K562 (cell line): Measurements from ENCODE around the gene HMGXB3. TPM values are rescaled to one million over a fixed set of nuclear protein-coding genes. Genes with fewer than 3 reads are reported as not detected.

ENCODE experiments used
- ATAC-seq: fragments of 200-7000 bp; cut with Tn5 transposase; 3 replicates; pipeline ENCODE4 v1.9.1; 2020; ENCODE audit warnings: moderate library complexity
- BruUV-seq: library from RNA; stranded (reverse); fragments of 400-500 nt; replicated peaks from 2 replicates; lab custom pipeline; 2021; lab: Mats Ljungman, UMichigan
- CTCF ChIA-PET: fragments of 300-600 bp; formaldehyde crosslinking; extraction: SDS; loops from one replicate; lab custom pipeline; 2021; ENCODE audit warnings: low intra/inter-chr PET ratio; lab: Yijun Ruan, JAX
- POLR2A ChIA-PET: fragments of 300-600, 350-650 bp; sonication (Branson Sonifier 250); formaldehyde crosslinking; extraction: SDS; loops from one replicate; lab custom pipeline; 2021; ENCODE audit warnings: antibody characterized with exemption, inconsistent platforms; lab: Yijun Ruan, JAX
- DNase-seq, 4 experiments: peaks; one replicate each; pipeline versions ENCODE4 v3.0.0 to v3.0.0-alpha.2; 2011 to 2018; ENCODE audit warnings: low spot score in 3 of 4, mixed read lengths in 3 of 4; ENCODE audit errors: extremely low read depth in 1 of 4
- FAIRE-seq: peaks from 2 replicates; lab custom pipeline; 2011; peaks lifted over from hg19 to GRCh38; lab: Jason Lieb, UNC
- H2AFZ ChIP-seq: 2 replicates; pipeline ENCODE4 v1.6.0; 2011; ENCODE audit warnings: low read depth, low read length, control low read depth, inconsistent platforms
- H3K27ac ChIP-seq: fragments of 200-600 bp; 3 replicates; pipeline ENCODE4 v1.8.0; 2011; ENCODE audit warnings: low read depth, mild to moderate bottlenecking, control low read depth, inconsistent platforms, low read length, moderate library complexity, mixed read lengths; ENCODE audit errors: extremely low read depth
- H3K27me3 ChIP-seq, 2 experiments: fragments of 300-600 bp in 1 of 2; 2 replicates in 1 of 2; 3 replicates in 1 of 2; pipeline versions ENCODE4 v1.6.0 to v1.8.0; 2011; ENCODE audit warnings: inconsistent platforms in 2 of 2, low read length in 2 of 2, mild to moderate bottlenecking in 1 of 2, mixed read lengths in 1 of 2, moderate library complexity in 1 of 2; ENCODE audit not compliant: control insufficient read depth in 2 of 2, insufficient read depth in 2 of 2
- H3K36me3 ChIP-seq: fragments of 300-600 bp; 3 replicates; pipeline ENCODE4 v1.8.0; 2011; ENCODE audit warnings: mild to moderate bottlenecking, low read length, inconsistent platforms; ENCODE audit not compliant: control insufficient read depth, insufficient read depth
- H3K4me1 ChIP-seq, 2 experiments: fragments of 200-600 bp in 1 of 2; replicated peaks in 1 of 2; 2 replicates in 1 of 2; 3 replicates in 1 of 2; pipeline versions ENCODE4 v1.5.1 to v1.8.0; 2011; ENCODE audit warnings: inconsistent platforms in 2 of 2, low read length in 2 of 2, mild to moderate bottlenecking in 1 of 2, mixed read lengths in 1 of 2, moderate library complexity in 1 of 2; ENCODE audit not compliant: control insufficient read depth in 2 of 2, insufficient read depth in 2 of 2
- H3K4me2 ChIP-seq: 2 replicates; pipeline ENCODE4 v1.6.1; 2011; ENCODE audit warnings: low read length, control low read depth, inconsistent platforms, mixed read lengths; ENCODE audit not compliant: insufficient read depth
- H3K4me3 ChIP-seq: fragments of 200-600 bp; sonication (generic), shearing (Covaris generic); 2 replicates; pipeline ENCODE4 v1.5.1; 2016; ENCODE audit warnings: control low read depth, inconsistent platforms
- H3K79me2 ChIP-seq: fragments of 200-600 bp; 3 replicates; pipeline ENCODE4 v1.8.0; 2011; ENCODE audit warnings: low read length, inconsistent platforms; ENCODE audit not compliant: control insufficient read depth, insufficient read depth
- H3K9ac ChIP-seq, 2 experiments: 2 replicates each; pipeline versions ENCODE4 v1.6.0 to v1.6.1; 2011; ENCODE audit warnings: low read depth in 2 of 2, low read length in 2 of 2, control low read depth in 1 of 2, inconsistent platforms in 1 of 2, mild to moderate bottlenecking in 1 of 2, mixed read lengths in 1 of 2; ENCODE audit not compliant: insufficient read depth in 1 of 2
- H3K9me1 ChIP-seq: one replicate; pipeline ENCODE4 v1.6.0; 2011; ENCODE audit warnings: inconsistent platforms, mild to moderate bottlenecking, low read length, moderate library complexity; ENCODE audit not compliant: control insufficient read depth, insufficient read depth
- H3K9me3 ChIP-seq: replicated peaks from 2 replicates; pipeline ENCODE4 v1.5.1; 2011; ENCODE audit warnings: low read depth, low read length, inconsistent platforms; ENCODE audit not compliant: control insufficient read depth, insufficient read depth
- H4K20me1 ChIP-seq: replicated peaks from 2 replicates; pipeline ENCODE4 v1.6.1; 2011; ENCODE audit warnings: low read length, inconsistent platforms, mixed read lengths; ENCODE audit not compliant: control insufficient read depth, insufficient read depth
- ARID3A ChIP-seq: IDR thresholded peaks from 2 replicates; pipeline ENCODE4 v1.6.1; 2012; ENCODE audit warnings: low read depth, low read length, improper control_type of control experiment, borderline replicate concordance
- ELF4 ChIP-seq: fragments of 450-650 bp; formaldehyde crosslinking; IDR thresholded peaks from 2 replicates; pipeline ENCODE4 v1.4.0; 2022; ENCODE audit warnings: missing genetic modification characterization
- HDAC8 ChIP-seq: fragments of 450-650 bp; IDR thresholded peaks from 2 replicates; pipeline ENCODE4 v1.6.1; 2016; ENCODE audit warnings: mild to moderate bottlenecking, missing genetic modification characterization, moderate library complexity, missing compliant biosample characterization
- STAT5B ChIP-seq: fragments of 250-450 bp; sonication (Bioruptor Pico); IDR thresholded peaks from 2 replicates; pipeline ENCODE4 v1.8.0; 2021; ENCODE audit warnings: mild to moderate bottlenecking, inconsistent platforms
- UBTF ChIP-seq, 2 experiments: IDR thresholded peaks; 2 replicates each; pipeline ENCODE4 v1.6.1; 2012; ENCODE audit warnings: improper control_type of control experiment in 2 of 2, low read depth in 2 of 2, low read length in 2 of 2, borderline replicate concordance in 1 of 2
- ZNF263 ChIP-seq: sonication (generic); formaldehyde crosslinking; IDR thresholded peaks from 2 replicates; pipeline ENCODE4 v1.8.0; 2022; ENCODE audit warnings: mild to moderate bottlenecking, missing genetic modification reagents, borderline replicate concordance
- WGBS: fragments of 100-300 bp; shearing (Covaris generic); methylation state at CpG from one replicate; pipeline ENCODE4 v1.1.6; 2016; ENCODE audit warnings: low coverage, mixed read lengths; ENCODE audit not compliant: insufficient coverage; ENCODE audit errors: missing lambda C conversion rate; 5-methylcytosine and 5-hydroxymethylcytosine counted together
- in situ Hi-C: fragments of 300-500 bp; cut with MboI; formaldehyde crosslinking; loops from 4 replicates; pipeline ENCODE4 v1.15.0; 2018; ENCODE audit warnings: inconsistent platforms, mixed read lengths
- intact Hi-C: fragments of 100-400 bp; cut with micrococcal nuclease; formaldehyde crosslinking; loops from 2 replicates; pipeline ENCODE4 v1.14.2; 2022
- polyA plus RNA-seq, 8 experiments: library from polyadenylated mRNA; depleted of rRNA in 4 of 8; stranded (reverse) in 5 of 8; unstranded in 3 of 8; fragments of >200 nt; fragmentation: Nextera tagmentation in 2 of 8; fragmentation: Illumina TruSeq in 1 of 8; extraction: Ambion mirVana in 2 of 8; extraction: Trizol in 1 of 8; gene quantifications; 2 replicates each; pipeline versions ENCODE4 v1.2.1 to v1.2.3, GENCODE V29; 2011 to 2014; ENCODE audit warnings: inconsistent platforms in 1 of 8, missing spikeins in 1 of 8
- total RNA-seq, 7 experiments: library from RNA; depleted of rRNA in 6 of 7; stranded (reverse); fragments of >200 nt in 6 of 7; fragmentation: Illumina TruSeq in 2 of 7; extraction: Trizol in 2 of 7; gene quantifications; 2 replicates each; pipeline versions ENCODE4 v1.2.1 to v1.2.3, GENCODE V29; 2011 to 2021; ENCODE audit warnings: low replicate concordance in 1 of 7

The HMGXB3 gene
- total and polyA plus RNA-seq, 9 of the 15 experiments (the other 6 are each of a cell fraction or from before 2014, with no cell fraction given): 1.8 to 44.1 (median 32.2) TPM

GRCh38 chr5:150077060-150077459 lies 76.5 kb downstream of the HMGXB3 start:
- ATAC-seq: no peak

More at GRCh38 chr5:150077060-150077459, 76.5 kb downstream of the HMGXB3 start:
- Histone ChIP-seq H3K4me1 (peaks cover 0 to 6% of the 10 kb centered on the region in 2 experiments; a peak in 2 of 5 replicates), H3K9me1 (no peaks in the 10 kb centered on the region), H3K9ac (no peak overlapping the region), H4K20me1 (peaks cover 12% of the 10 kb centered on the region; the same call in 1 of the 2 replicates), H2AFZ (no peak overlapping the region), H3K27me3 (peaks cover 33 to 85% of the 10 kb centered on the region in 2 experiments), H3K4me2 (no peak overlapping the region), H3K36me3 (no peaks in the 10 kb centered on the region), H3K9me3 (no peaks in the 10 kb centered on the region), H3K79me2 (no peaks in the 10 kb centered on the region), H3K4me3 (no peak overlapping the region), H3K27ac (no peak overlapping the region)
- in situ Hi-C loops: no loop called here
- intact Hi-C loops: loop anchor here (10.0 kb wide), 1 partner anchor 48 kb away; no protein-coding TSS in a partner anchor
- 9% methylated on average over 8 of the region's 8 CpGs for WGBS
- TF ChIP-seq HDAC8 (tag) (no peak), STAT5B (CRISPR knock-in tag) (no peak), ELF4 (CRISPR knock-in tag) (no peak), UBTF (IDR thresholded peaks at IDR 0.05; ENCODE audit: borderline replicate concordance in 1 of 2, low read depth in 2 of 2, low read length in 2 of 2) (no peak), ZNF263 (no peak), ARID3A (no peak)
- DNase-seq (no peak), FAIRE-seq (no peak)
- ChIA-PET POLR2A (interaction anchor here (0.7 kb wide), 1 partner anchor 34 kb away, joined by 3 read pairs; no protein-coding TSS in a partner anchor), CTCF (no interaction called here)
- BruUV-seq: no TSS peak
